8988T (cell line): ENCODE measurements around the gene CDK14.

Source experiments
- DNase-seq: peaks from one replicate; pipeline ENCODE4 v3.0.0; 2011

The CDK14 gene

DNA sequence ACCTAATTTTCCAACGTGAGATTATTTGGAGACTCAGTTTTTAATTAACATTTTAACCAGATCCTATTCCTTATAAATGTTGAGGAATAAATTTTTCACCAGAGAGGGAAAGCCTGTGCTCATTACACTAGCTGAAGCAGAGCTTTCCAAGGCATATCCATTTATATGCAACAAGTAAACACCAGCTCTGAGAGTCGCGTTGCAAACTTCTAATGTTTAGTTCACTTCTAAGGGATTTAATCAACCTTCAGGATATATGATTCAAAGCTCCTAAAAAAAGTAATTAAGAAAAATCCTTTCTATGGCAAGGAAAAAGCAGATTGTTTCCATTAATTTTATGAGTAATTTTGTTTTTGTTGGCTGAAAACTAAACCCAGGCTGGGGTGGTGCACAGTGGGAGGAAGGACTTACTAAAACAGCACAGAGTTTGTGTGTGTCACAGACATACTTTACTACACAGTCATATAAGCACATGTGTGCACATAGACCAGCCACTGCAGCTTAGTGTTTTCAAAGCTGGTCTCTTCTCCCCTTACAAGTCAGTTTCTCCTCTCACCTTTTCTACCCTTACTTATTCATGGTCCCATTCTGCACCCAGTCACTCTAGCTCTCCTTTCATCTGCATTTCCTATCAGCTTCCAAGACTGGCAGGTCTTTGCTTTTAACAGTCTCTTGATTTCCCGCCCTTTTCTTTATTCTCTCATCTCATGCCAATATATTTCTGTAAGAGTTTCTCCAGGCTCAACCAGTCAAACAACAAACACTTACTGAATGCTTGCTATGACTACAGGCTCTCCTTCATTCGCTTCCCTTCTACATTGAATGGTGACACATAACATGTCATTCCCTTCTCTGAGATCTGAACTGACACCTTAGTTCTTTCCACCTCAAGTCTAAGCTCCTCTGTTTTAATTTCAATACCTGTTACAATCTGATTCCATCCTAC is 587.0 kb downstream of the CDK14 start:
- no peak for DNase-seq

DNA sequence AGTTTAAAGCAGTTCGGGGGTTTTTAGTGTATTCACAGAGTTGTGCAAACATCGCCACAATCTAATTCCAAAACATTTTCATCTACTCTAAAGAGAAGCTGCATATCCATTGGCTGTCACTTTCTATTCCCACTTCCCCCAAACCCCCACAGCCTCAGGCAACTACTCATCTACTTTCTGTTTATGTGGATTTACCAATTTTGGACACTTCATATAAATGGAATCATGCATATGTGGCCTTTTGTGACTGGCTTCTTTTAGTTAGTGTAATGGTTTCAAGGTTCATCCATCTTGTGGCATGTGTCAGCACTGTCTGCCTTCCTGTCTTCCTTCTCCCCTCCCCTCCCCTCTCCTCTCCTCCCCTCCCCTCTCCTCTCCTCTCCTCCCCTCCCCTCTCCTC is 589.6 kb downstream of the CDK14 start:
- DNase-seq = no peak

GRCh38 chr7:91187061-91187460 is 590.9 kb downstream of the CDK14 start:
- DNase-seq = no peak

GRCh38 chr7:91191771-91192170 is 595.6 kb downstream of the CDK14 start:
- DNase-seq = no peak

DNA sequence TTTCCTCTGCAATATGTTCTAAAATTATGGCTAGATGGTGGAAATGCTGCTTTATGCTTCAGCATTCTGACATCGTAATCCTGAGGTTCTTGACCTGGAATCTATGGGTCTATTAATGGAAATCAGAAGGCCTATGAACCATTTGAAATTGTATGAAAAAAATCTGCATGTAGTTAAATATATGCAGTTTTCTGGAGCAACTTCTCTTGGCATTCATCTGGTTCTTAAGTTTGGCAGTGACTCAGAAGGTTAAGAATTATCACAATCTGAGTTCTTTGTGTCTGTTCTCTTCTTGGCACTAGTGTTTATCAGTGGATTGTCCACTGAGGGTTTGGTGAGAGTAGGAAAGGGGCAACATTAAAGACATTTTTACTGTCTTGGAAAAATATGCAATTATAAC is 597.0 kb downstream of the CDK14 start:
- DNase-seq = no peak

DNA sequence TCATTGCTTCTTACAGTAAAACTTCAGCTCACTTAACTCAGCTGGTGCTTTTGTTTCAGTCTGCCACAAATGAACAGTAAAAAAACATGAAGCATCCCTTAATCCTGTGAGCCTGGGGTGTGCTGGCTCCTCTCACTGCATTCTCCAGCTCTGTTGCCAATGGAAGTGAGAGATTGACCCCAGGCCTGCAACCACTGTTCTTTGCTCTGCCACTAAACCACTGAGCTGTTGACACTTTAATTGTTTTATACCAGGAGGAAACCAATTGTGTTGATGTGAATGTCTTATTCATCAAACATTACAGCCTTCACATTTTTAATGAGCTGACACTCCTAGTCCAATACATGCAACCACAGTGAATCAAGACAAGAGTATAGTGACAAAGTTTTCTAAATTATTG is 598.7 kb downstream of the CDK14 start:
- DNase-seq = no peak

DNA sequence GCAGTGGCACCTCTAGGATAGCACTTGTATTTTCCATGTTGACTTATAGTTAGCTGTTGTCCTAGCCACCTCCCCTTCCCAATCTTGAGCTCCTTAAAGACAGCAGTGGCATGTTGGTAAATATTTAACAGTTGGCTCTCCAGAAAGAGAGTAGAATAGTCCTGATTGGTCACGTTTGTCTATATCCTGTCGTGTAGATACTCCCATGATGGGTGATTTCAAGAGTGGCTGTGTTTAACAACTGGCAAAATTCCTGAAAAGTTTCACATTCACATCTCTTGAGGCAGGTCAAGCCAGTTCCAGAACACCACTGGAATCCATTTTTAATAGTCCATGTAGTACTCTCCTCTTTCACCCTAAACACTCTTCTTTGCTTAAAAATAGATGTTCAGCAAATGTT is 599.9 kb downstream of the CDK14 start:
- no peak for DNase-seq

GRCh38 chr7:91198371-91198770 is 602.2 kb downstream of the CDK14 start:
- no peak for DNase-seq

DNA sequence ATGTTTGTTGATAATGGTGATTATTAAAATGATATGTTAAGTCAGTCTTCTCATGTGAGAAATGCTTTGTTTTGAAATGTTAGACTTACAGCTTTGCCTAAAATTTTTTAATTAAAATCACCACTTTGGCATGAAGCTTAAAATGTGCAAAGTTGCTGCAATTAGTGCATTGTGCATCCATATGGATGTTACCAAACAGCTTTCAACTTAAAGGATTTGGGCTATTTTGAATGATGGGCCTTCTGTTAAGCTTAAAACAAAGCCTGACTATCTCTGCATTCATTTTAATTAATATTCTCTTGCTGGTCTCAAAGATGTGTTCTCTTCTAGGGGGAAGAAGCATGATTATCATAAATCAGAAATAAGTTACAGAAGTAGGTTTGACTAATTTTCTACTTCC is 603.5 kb downstream of the CDK14 start:
- no peak for DNase-seq

- no peak for DNase-seq
These were observed 605.5 kb downstream of the CDK14 start for GRCh38 chr7:91201442-91202113.

GRCh38 chr7:91206361-91206960 is 610.3 kb downstream of the CDK14 start:
- DNase-seq = no peak

DNA sequence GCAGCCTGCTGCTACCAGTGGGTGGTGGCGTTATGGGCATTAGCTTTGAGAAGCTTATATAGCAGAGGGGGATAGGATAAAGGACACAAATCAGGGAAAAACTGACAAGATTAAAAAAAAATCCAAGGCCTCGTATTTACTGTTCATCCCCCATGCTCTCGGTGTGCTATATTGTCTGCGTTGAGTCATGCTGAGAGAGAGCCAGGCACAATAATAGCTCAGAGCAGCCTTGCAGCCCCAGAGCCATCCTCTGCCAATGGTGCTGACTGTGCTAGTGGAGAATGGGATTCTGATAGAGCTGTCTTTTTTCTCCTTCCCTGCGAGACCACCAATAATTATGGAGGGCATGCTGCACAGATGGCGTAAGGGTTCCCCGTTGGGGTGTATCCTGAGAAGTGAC is 616.5 kb downstream of the CDK14 start:
- no peak for DNase-seq

GRCh38 chr7:91226411-91226810 is 630.3 kb downstream of the CDK14 start:
- DNase-seq = no peak

DNA sequence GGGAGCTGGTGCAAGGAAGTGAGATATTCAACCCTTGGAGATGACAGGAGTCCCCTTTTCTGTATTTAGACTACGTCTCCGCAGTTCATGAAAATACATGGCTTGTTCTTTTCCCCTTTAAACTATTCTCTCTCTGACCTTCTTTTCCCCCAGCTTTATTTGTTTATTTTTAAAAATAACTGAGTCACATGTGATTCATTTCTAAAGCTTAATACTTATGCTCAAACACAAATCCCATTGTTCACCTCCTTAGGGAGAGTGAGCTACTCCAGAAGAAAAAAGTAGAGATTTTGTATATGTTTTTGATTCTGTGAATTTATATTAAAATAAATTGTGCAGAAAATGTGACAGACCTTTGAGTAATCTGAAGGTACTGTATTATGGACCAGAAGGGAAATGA is 632.2 kb downstream of the CDK14 start:
- no peak for DNase-seq

GRCh38 chr7:91228927-91229558 is 632.9 kb downstream of the CDK14 start:
- no peak for DNase-seq

DNA sequence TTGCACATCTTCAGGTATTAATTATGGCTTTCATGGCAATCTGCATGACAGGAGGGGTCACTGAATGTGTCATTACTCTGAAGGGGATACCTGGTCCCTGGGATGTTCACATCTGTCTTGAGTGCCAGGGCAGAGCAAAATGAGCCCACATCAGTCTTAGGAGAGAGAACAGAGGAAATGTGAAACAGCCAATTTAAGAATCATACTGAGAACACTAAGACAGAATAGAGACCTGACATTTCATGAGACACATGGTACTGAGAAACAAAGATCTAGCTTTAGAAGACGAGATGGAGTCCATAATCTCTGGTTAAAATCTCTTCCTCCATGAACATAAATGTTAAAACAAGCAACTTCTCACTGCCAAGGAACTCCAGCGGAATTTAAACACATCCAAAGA is 634.0 kb downstream of the CDK14 start:
- DNase-seq = no peak

DNA sequence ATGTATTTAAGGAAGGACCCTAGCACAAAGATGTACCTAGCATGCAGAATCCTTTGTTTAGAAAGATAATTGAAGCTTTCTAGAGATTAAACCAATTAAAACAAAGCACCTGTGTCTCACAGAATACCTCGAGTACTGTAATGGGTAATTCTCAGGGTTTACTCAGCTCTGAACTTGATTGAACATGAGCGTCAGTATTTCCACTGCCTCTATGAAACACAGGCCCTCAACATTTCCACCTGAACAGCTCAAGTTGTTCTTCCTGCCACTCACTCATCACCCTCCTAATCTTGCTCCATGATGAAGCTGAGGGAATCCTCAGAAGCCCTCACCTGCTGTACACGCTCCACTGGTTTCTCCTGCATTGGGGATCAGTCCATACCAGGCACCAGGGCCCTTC is 634.4 kb downstream of the CDK14 start:
- no peak for DNase-seq

- DNase-seq = no peak
These were observed 637.1 kb downstream of the CDK14 start for GRCh38 chr7:91233212-91233611.

- no peak for DNase-seq
These were observed 639.2 kb downstream of the CDK14 start for GRCh38 chr7:91235211-91235832.

GRCh38 chr7:91239171-91239604 is 643.1 kb downstream of the CDK14 start:
- DNase-seq = no peak

DNA sequence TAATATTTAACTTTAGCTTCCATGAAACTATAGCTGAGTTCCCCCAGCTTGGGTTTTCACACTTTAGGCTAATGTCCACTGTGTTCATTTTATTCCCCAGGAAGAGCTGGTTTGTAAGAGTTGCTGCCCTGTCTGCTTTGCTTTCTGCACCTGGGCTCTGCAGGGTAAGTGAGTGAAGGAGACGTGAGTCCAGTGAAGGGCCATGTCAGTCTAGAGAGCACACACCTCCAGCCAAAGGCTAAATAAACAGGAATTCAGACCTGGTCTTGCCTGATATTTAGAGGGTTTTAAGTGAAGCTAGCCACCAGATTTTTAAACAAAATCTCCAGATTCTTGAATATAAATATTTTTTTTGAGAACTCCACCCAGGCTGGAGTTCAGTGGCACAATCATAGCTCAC is 643.7 kb downstream of the CDK14 start:
- no peak for DNase-seq

- no peak for DNase-seq
These were observed 644.3 kb downstream of the CDK14 start for GRCh38 chr7:91240376-91240941.
